ENCODE results near the gene TUT1.
A peak's percentile ranks its signal among the peaks of the same experiment; 100 is the strongest.
"Not testable (repeated sequence)": the region's sequence is repeated elsewhere in the genome, so short reads cannot be mapped to it uniquely, and the experiment has no call there.

TUT1 gene

GRCh38 chr11:62560566-62561103 lies 30.7 kb downstream of the TUT1 start:
- no peak for DNase-seq (ENCODE audit: low read depth)
- TF ChIP-seq CTCF (IDR thresholded peaks at IDR 0.05; ENCODE audit: control insufficient read depth, extremely low read depth, insufficient read depth), result peak; percentile 66
- no peak overlapping the region for H3K4me3 ChIP-seq (ENCODE audit: low read depth, low read length)

- DNase-seq (ENCODE audit: low read depth); H3K4me3 ChIP-seq (ENCODE audit: low read depth, low read length): not testable (repeated sequence)
These were observed 31.7 kb downstream of the TUT1 start for GRCh38 chr11:62559626-62560025.

GRCh38 chr11:62559204-62559603 lies 32.1 kb downstream of the TUT1 start:
- no peak overlapping the region for H3K4me3 ChIP-seq (ENCODE audit: low read depth, low read length)
- DNase-seq (ENCODE audit: low read depth), result no peak
- no peak for TF ChIP-seq CTCF (IDR thresholded peaks at IDR 0.05; ENCODE audit: control insufficient read depth, extremely low read depth, insufficient read depth)

GRCh38 chr11:62558669-62559068 lies 32.7 kb downstream of the TUT1 start:
- no peak for TF ChIP-seq CTCF (IDR thresholded peaks at IDR 0.05; ENCODE audit: control insufficient read depth, extremely low read depth, insufficient read depth)
- DNase-seq (ENCODE audit: low read depth), result no peak
- H3K4me3 ChIP-seq (ENCODE audit: low read depth, low read length), result no peak overlapping the region

GRCh38 chr11:62556875-62557631 lies 34.3 kb downstream of the TUT1 start:
- H3K4me3 ChIP-seq (ENCODE audit: low read depth, low read length), result no peak overlapping the region
- DNase-seq (ENCODE audit: low read depth), result no peak
- TF ChIP-seq CTCF (IDR thresholded peaks at IDR 0.05; ENCODE audit: control insufficient read depth, extremely low read depth, insufficient read depth), result no peak

- H3K4me3 ChIP-seq (ENCODE audit: low read depth, low read length), result peak overlapping the region; percentile 34
- TF ChIP-seq CTCF (IDR thresholded peaks at IDR 0.05; ENCODE audit: control insufficient read depth, extremely low read depth, insufficient read depth), result no peak
- DNase-seq (ENCODE audit: low read depth), result peak; percentile 89
These were observed 35.0 kb downstream of the TUT1 start for GRCh38 chr11:62556108-62556874.

DNA sequence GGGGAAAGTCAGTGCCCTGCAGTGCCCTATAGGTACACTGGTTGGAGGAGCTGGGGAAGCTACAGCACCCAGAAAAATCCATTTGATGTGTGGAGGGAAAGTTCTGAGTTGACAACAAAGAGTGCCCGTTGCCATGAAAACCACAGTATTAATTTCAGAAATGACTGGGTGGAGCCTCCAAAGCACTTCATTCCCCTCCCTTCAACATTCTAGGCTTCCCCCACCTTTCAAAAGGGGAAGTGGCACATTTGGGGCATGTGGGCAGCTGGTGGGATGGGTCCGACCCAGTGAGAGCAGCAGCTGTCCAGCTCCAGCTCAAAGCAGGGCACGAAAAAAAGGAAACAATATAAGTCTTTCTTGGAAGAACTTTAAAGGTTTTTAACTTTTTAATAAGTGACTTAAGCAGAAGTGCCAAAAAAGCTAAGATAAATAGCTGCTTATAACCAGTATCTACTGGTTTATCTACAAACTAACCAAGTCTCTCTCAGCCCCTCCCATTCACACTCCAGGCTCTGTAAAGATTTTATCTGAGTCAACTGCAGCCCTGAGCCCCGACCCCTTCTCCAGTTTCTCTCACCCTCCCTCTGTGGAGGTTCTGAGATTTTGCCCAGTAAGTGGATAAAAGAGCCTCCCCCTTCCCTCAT lies 35.7 kb downstream of the TUT1 start:
- TF ChIP-seq CTCF (IDR thresholded peaks at IDR 0.05; ENCODE audit: control insufficient read depth, extremely low read depth, insufficient read depth), result no peak
- H3K4me3 ChIP-seq (ENCODE audit: low read depth, low read length), result peak overlapping the region; percentile 34
- no peak for DNase-seq (ENCODE audit: low read depth)

Data from LNCaP clone FGC (cell line).